OCI-LY7 (cell line): ENCODE results near the gene SPTBN4. TPM values are rescaled to one million over a fixed set of nuclear protein-coding genes. Genes with fewer than 3 reads are reported as not detected.
A peak's percentile ranks its signal among the peaks of the same experiment; 100 is the strongest.

Experiments used
- BruUV-seq: library from RNA; stranded (reverse); fragments of 400-500 nt; replicated peaks from 2 replicates; lab custom pipeline; 2021; lab: Mats Ljungman, UMichigan
- CTCF ChIA-PET: fragments of 300-600 bp; sonication (Branson Sonifier 250); formaldehyde crosslinking; loops from one replicate; lab custom pipeline; 2022; ENCODE audit warnings: antibody characterized with exemption; ENCODE audit not compliant: unreplicated experiment; lab: Charles Lee
- POLR2A ChIA-PET: fragments of 300-600 bp; sonication (Branson Sonifier 250); formaldehyde crosslinking; loops from one replicate; lab custom pipeline; 2022; ENCODE audit warnings: antibody characterized with exemption; lab: Charles Lee
- DNase-seq: peaks from one replicate; pipeline ENCODE4 v3.0.0-alpha.2; 2015; ENCODE audit warnings: low spot score
- H2AFZ ChIP-seq: fragments of 200-600 bp; sonication (generic), shearing (Covaris generic); 2 replicates; pipeline ENCODE4 v1.6.1; 2014; ENCODE audit warnings: mild to moderate bottlenecking, antibody characterized with exemption, low read length, moderate library complexity
- H3K27ac ChIP-seq: fragments of 200-600 bp; sonication (generic); 2 replicates; pipeline ENCODE4 v1.5.1; 2014; ENCODE audit warnings: mixed run types, low read depth, mild to moderate bottlenecking, moderate library complexity, low read length, inconsistent platforms; ENCODE audit not compliant: poor library complexity, severe bottlenecking
- H3K36me3 ChIP-seq: fragments of 200-600 bp; sonication (generic); 2 replicates; pipeline ENCODE4 v1.6.1; 2014; ENCODE audit warnings: mild to moderate bottlenecking, antibody characterized with exemption, low read length, moderate library complexity, mixed read lengths; ENCODE audit not compliant: insufficient read depth
- H3K4me1 ChIP-seq: fragments of 200-600 bp; sonication (generic); 2 replicates; pipeline ENCODE4 v1.5.1; 2014; ENCODE audit warnings: mild to moderate bottlenecking, low read length; ENCODE audit not compliant: insufficient read depth, poor library complexity, severe bottlenecking
- H3K4me2 ChIP-seq: fragments of 200-600 bp; sonication (generic); 2 replicates; pipeline ENCODE4 v1.6.1; 2014; ENCODE audit warnings: mild to moderate bottlenecking, low read length
- H3K4me3 ChIP-seq: fragments of 200-600 bp; sonication (generic); 2 replicates; pipeline ENCODE4 v1.5.1; 2014; ENCODE audit warnings: mild to moderate bottlenecking, low read depth, low read length; ENCODE audit not compliant: poor library complexity, severe bottlenecking
- H3K79me2 ChIP-seq: fragments of 200-600 bp; sonication (generic); 2 replicates; pipeline ENCODE4 v1.6.1; 2016; ENCODE audit warnings: low read depth, mild to moderate bottlenecking, low read length, moderate library complexity, mixed read lengths; ENCODE audit not compliant: insufficient read depth
- H3K9me2 ChIP-seq: fragments of 200-600 bp; sonication (generic); 2 replicates; pipeline ENCODE4 v1.6.1; 2016; ENCODE audit warnings: mild to moderate bottlenecking, low read length, mixed read lengths; ENCODE audit not compliant: insufficient read depth
- H3K9me3 ChIP-seq: fragments of 200-600 bp; sonication (generic); 2 replicates; pipeline ENCODE4 v1.6.1; 2014; ENCODE audit warnings: mild to moderate bottlenecking, mixed run types, low read length, mixed read lengths
- H4K20me1 ChIP-seq: fragments of 200-600 bp; sonication (generic); 2 replicates; pipeline ENCODE4 v1.6.1; 2014; ENCODE audit warnings: mild to moderate bottlenecking, antibody characterized with exemption, low read length, moderate library complexity, mixed read lengths; ENCODE audit not compliant: insufficient read depth
- CTCF ChIP-seq: fragments of 200-600 bp; sonication (generic); conservative IDR thresholded peaks from 2 replicates; pipeline ENCODE4 v1.5.1; 2014; ENCODE audit warnings: mild to moderate bottlenecking, antibody characterized with exemption, low read length, moderate library complexity, mixed read lengths
- EZH2phosphoT487 ChIP-seq: fragments of 200-600 bp; sonication (generic); IDR thresholded peaks from 2 replicates; pipeline ENCODE4 v1.6.1; 2018; ENCODE audit warnings: low read depth, borderline replicate concordance, mild to moderate bottlenecking, mixed run types, antibody characterized with exemption, low read length, moderate library complexity, mixed read lengths
- intact Hi-C: fragments of 100-400 bp; cut with micrococcal nuclease; formaldehyde crosslinking; loops from one replicate; pipeline ENCODE4 v1.10.0; 2022; ENCODE audit not compliant: unreplicated experiment
- total RNA-seq, 2 experiments: library from RNA; depleted of rRNA in 1 of 2; stranded (reverse); fragments of >200 nt in 1 of 2; shearing (Covaris generic) in 1 of 2; gene quantifications; 2 replicates each; pipeline ENCODE4 v1.2.3, GENCODE V29; 2014 to 2022

Gene SPTBN4
- total RNA-seq, 2 experiments from 2014 or later: 4.1 to 6.3 TPM

- no peaks in the 10 kb centered on the region for H3K36me3 ChIP-seq
- intact Hi-C loops: no loop called here
- no peaks in the 10 kb centered on the region for H3K79me2 ChIP-seq
- H3K4me1 ChIP-seq: peaks cover 17% of the 10 kb centered on the region
- H3K9me2 ChIP-seq: no peaks in the 10 kb centered on the region
- no peak overlapping the region for H3K27ac ChIP-seq
- H3K9me3 ChIP-seq: no peaks in the 10 kb centered on the region
- TF ChIP-seq EZH2phosphoT487 (no peak), CTCF (no peak)
- no peak overlapping the region for H2AFZ ChIP-seq
- H3K4me2 ChIP-seq: no peak overlapping the region
- ChIA-PET CTCF (no interaction called here), POLR2A (no interaction called here)
- no TSS peak for BruUV-seq
- DNase-seq: peak; percentile 79
- no peak overlapping the region for H3K4me3 ChIP-seq
- H4K20me1 ChIP-seq: no peaks in the 10 kb centered on the region
Measured at GRCh38 chr19:40592170-40592569, 125.4 kb downstream of the SPTBN4 start.

GRCh38 chr19:40594255-40594654, 127.5 kb downstream of the SPTBN4 start:
- TF ChIP-seq EZH2phosphoT487 (no peak), CTCF (no peak)
- Histone ChIP-seq H3K27ac (no peak overlapping the region), H3K36me3 (no peaks in the 10 kb centered on the region), H2AFZ (peak overlapping the region; percentile 24; the same call in 1 of the 2 replicates), H4K20me1 (no peaks in the 10 kb centered on the region), H3K9me3 (no peaks in the 10 kb centered on the region), H3K4me1 (peaks cover 29% of the 10 kb centered on the region), H3K79me2 (no peaks in the 10 kb centered on the region), H3K9me2 (no peaks in the 10 kb centered on the region), H3K4me3 (peak overlapping the region; percentile 6), H3K4me2 (peak overlapping the region; percentile 40)
- intact Hi-C loops: no loop called here
- BruUV-seq: no TSS peak
- POLR2A ChIA-PET: no interaction called here
- CTCF ChIA-PET: interaction anchor here (1.3 kb wide), 1 partner anchor 9 kb away, joined by 5 read pairs; no protein-coding TSS in a partner anchor
- peak; percentile 36 for DNase-seq

- H3K27ac ChIP-seq: no peak overlapping the region
- H3K4me3 ChIP-seq: peak overlapping the region; percentile 6
- H3K9me3 ChIP-seq: no peaks in the 10 kb centered on the region
- ChIA-PET CTCF (interaction anchor here (1.3 kb wide), 1 partner anchor 9 kb away, joined by 5 read pairs; no protein-coding TSS in a partner anchor), POLR2A (no interaction called here)
- peak overlapping the region; percentile 40 for H3K4me2 ChIP-seq
- no peaks in the 10 kb centered on the region for H3K36me3 ChIP-seq
- no TSS peak for BruUV-seq
- H4K20me1 ChIP-seq: no peaks in the 10 kb centered on the region
- no peaks in the 10 kb centered on the region for H3K79me2 ChIP-seq
- H2AFZ ChIP-seq: peak overlapping the region; percentile 24; the same call in 1 of the 2 replicates
- intact Hi-C loops: no loop called here
- H3K4me1 ChIP-seq: peaks cover 33% of the 10 kb centered on the region
- TF ChIP-seq EZH2phosphoT487 (no peak), CTCF (no peak)
- no peak for DNase-seq
- H3K9me2 ChIP-seq: no peaks in the 10 kb centered on the region
Measured at GRCh38 chr19:40594657-40595091, 127.9 kb downstream of the SPTBN4 start.
